Common myeloid progenitor, CD34-positive (primary cell): Measurements from ENCODE around the gene MYD88.

Source experiments
- CTCF ChIA-PET: fragments of 350-600 bp; sonication (Branson Sonifier 250); formaldehyde crosslinking; loops from one replicate; lab custom pipeline; 2021; ENCODE audit warnings: antibody characterized with exemption; lab: Charles Lee
- POLR2A ChIA-PET: fragments of 350-600 bp; sonication (Branson Sonifier 250); formaldehyde crosslinking; loops from one replicate; lab custom pipeline; 2021; ENCODE audit warnings: antibody characterized with exemption; lab: Charles Lee
- DNase-seq, 3 donors: peaks; one replicate each; pipeline versions ENCODE4 v3.0.0 to v3.0.0-alpha.2; 2013
- H3K27ac ChIP-seq, 2 experiments: 1 replicate in 1 of 2; 2 replicates in 1 of 2; pipeline ENCODE4 v1.7.0; 2013; ENCODE audit warnings: inconsistent platforms in 2 of 2, low read length in 2 of 2, mild to moderate bottlenecking in 2 of 2, low read depth in 1 of 2, moderate library complexity in 1 of 2; ENCODE audit not compliant: severe bottlenecking in 2 of 2, insufficient read depth in 1 of 2, poor library complexity in 1 of 2
- H3K27me3 ChIP-seq, 5 experiments: replicated peaks in 2 of 5; 1 replicate in 3 of 5; 2 replicates in 2 of 5; pipeline versions ENCODE4 v1.6.1 to v1.7.0; 2013; ENCODE audit warnings: low read length in 4 of 5, mild to moderate bottlenecking in 2 of 5, moderate library complexity in 2 of 5, inconsistent platforms in 1 of 5; ENCODE audit not compliant: insufficient read depth in 5 of 5, control insufficient read depth in 4 of 5
- H3K36me3 ChIP-seq, 4 experiments: 1 replicate in 2 of 4; 2 replicates in 2 of 4; pipeline versions ENCODE4 v1.6.1 to v1.7.0; 2013; ENCODE audit warnings: low read length in 3 of 4, control low read depth in 1 of 4, mild to moderate bottlenecking in 1 of 4; ENCODE audit not compliant: control insufficient read depth in 4 of 4, insufficient read depth in 4 of 4
- H3K4me1 ChIP-seq, 4 experiments: 1 replicate in 3 of 4; 2 replicates in 1 of 4; pipeline versions ENCODE4 v1.6.1 to v1.7.1; 2013; ENCODE audit warnings: low read length in 3 of 4, mild to moderate bottlenecking in 3 of 4, control low read depth in 1 of 4, inconsistent platforms in 1 of 4, moderate library complexity in 1 of 4; ENCODE audit not compliant: control insufficient read depth in 4 of 4, insufficient read depth in 4 of 4; ENCODE audit errors: control extremely low read depth in 1 of 4
- H3K4me3 ChIP-seq, 7 experiments: 1 replicate in 4 of 7; 2 replicates in 3 of 7; pipeline versions ENCODE4 v1.5.1 to v1.7.0; 2013; ENCODE audit warnings: mild to moderate bottlenecking in 7 of 7, low read length in 6 of 7, moderate library complexity in 6 of 7, inconsistent platforms in 2 of 7, low read depth in 2 of 7, control low read depth in 1 of 7; ENCODE audit not compliant: insufficient read depth in 4 of 7, control insufficient read depth in 1 of 7; ENCODE audit errors: extremely low read depth in 1 of 7
- H3K9me3 ChIP-seq, 5 experiments: 1 replicate in 4 of 5; 2 replicates in 1 of 5; pipeline versions ENCODE4 v1.6.1 to v1.7.1; 2013; ENCODE audit warnings: low read length in 4 of 5, mild to moderate bottlenecking in 2 of 5, inconsistent platforms in 1 of 5, low read depth in 1 of 5, moderate library complexity in 1 of 5; ENCODE audit not compliant: control insufficient read depth in 4 of 5, insufficient read depth in 2 of 5; ENCODE audit errors: control extremely low read depth in 1 of 5
- WGBS: methylation state at CpG from one replicate; pipeline ENCODE4 v1.1.5; 2013; ENCODE audit not compliant: insufficient coverage; 5-methylcytosine and 5-hydroxymethylcytosine counted together

The MYD88 gene

DNA sequence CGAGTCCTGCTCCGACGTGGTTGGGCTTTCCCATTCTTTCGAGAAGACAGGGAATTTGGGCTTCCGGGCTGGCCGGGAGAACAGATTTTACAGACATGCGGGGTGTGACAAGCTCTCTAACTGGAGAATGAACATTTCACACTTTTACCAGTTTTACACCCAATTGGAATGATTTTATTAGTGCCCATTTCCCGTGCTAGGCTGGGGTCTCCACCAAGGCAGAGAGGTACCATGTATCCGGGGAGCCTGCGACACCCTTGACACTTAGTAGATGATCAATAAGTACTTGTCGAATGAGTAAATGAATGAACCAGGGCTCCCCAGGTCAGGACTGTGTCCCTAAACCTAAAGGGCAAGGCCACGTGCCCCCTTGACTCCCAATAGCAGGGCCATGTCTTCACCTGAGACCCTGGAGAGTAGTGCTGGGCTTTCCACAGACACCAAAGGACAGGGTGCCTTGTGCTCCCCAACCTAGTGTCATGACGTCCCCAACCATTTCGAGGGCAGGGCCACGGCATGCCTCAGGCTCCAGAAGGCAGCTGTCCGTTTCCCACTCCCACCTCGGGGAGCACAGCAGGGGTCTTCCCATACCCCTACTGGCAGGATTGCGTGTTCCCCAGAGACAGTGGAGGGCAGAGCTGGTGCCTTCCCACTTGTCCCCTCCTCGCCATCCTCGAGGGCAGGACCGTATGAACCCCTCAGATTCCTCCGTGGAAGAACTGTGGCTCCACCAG, 679 bp upstream of the MYD88 start:
- POLR2A ChIA-PET: interaction anchor here (3.5 kb wide), 1 partner anchor 27 kb away, joined by 17 read pairs; the partner anchor contains the start of gene OXSR1

DNA sequence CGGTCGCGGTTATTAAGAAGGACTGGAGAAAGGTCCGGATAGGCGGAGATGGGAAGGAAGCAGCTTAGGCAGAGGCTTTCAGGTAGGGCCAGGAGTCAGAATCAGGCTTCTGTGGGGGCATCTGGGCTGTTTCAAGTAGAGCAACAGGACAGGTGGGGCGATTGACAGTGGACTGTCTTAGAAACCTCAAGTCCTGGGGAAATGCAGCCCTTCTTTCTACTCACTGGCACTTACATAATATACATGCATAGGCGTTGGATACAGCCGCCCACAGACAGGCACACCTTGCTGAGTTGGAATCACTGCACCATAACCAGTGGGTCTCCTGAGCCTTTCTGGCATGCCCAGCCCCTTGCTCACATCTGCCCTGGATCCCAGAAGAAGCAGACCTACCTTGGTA, 730 bp downstream of the MYD88 start:
- ChIA-PET POLR2A (interaction anchor here (0.7 to 3.5 kb wide), 3 partner anchors 15 to 93 kb away, joined by 3 to 17 read pairs (median 3); partner anchors contain the start of gene OXSR1), CTCF (interaction anchor here (0.7 to 3.7 kb wide), 3 partner anchors 10 to 342 kb away, joined by 4 to 27 read pairs (median 5); partner anchors contain the start of gene OXSR1)
- 1% methylated on average over 7 of the region's 8 CpGs for WGBS
- no peaks in the 10 kb centered on the region for H3K9me3 ChIP-seq
- peak overlapping the region; percentile 81 to 97 (median 92) for H3K4me3 ChIP-seq
- peak overlapping the region; percentile 19 to 74 for H3K27ac ChIP-seq
- no peak for DNase-seq
- no peaks in the 10 kb centered on the region for H3K27me3 ChIP-seq
- peaks cover 2 to 53% (median 47%) of the 10 kb centered on the region in 4 experiments for H3K4me1 ChIP-seq
- H3K36me3 ChIP-seq: peaks cover 4 to 31% (median 28%) of the 10 kb centered on the region in 4 experiments

More for the DNA sequence above, 679 bp upstream of the MYD88 start:
- DNase-seq: peak; percentile 6 to 29 (median 13)
- Histone ChIP-seq H3K4me1 (peaks cover 2 to 53% (median 45%) of the 10 kb centered on the region in 4 experiments), H3K27me3 (no peaks in the 10 kb centered on the region), H3K27ac (peak overlapping the region; percentile 50 to 76), H3K4me3 (peak overlapping the region; percentile 81 to 97 (median 92)), H3K9me3 (no peaks in the 10 kb centered on the region), H3K36me3 (peaks cover 6 to 43% (median 40%) of the 10 kb centered on the region in 4 experiments)
- CTCF ChIA-PET: interaction anchor here (1.5 to 3.7 kb wide), 3 partner anchors 21 to 27 kb away, joined by 3 to 27 read pairs (median 10); partner anchors contain the start of gene OXSR1
- WGBS: 20% methylated on average over 21 of the region's 22 CpGs

- peak overlapping the region in 1 of 2 experiments; percentile 74 for H3K27ac ChIP-seq
- DNase-seq: no peak
- H3K9me3 ChIP-seq: no peaks in the 10 kb centered on the region
- POLR2A ChIA-PET: interaction anchor here (0.7 to 1.1 kb wide), 2 partner anchors 15 to 92 kb away, joined by 3 read pairs; no protein-coding TSS in a partner anchor
- H3K4me3 ChIP-seq: peak overlapping the region in 6 of 7 experiments; percentile 81 to 97 (median 92)
- CTCF ChIA-PET: interaction anchor here (1.3 to 3.7 kb wide), 3 partner anchors 17 to 341 kb away, joined by 3 to 27 read pairs (median 5); partner anchors contain the start of gene OXSR1
- WGBS: 82% methylated on average over 6 of the region's 7 CpGs
- H3K27me3 ChIP-seq: no peaks in the 10 kb centered on the region
- peaks cover 2 to 53% (median 47%) of the 10 kb centered on the region in 4 experiments for H3K4me1 ChIP-seq
- H3K36me3 ChIP-seq: peaks cover 4 to 29% (median 26%) of the 10 kb centered on the region in 4 experiments
Measured at GRCh38 chr3:38139652-38140051, 1.2 kb downstream of the MYD88 start.

DNA sequence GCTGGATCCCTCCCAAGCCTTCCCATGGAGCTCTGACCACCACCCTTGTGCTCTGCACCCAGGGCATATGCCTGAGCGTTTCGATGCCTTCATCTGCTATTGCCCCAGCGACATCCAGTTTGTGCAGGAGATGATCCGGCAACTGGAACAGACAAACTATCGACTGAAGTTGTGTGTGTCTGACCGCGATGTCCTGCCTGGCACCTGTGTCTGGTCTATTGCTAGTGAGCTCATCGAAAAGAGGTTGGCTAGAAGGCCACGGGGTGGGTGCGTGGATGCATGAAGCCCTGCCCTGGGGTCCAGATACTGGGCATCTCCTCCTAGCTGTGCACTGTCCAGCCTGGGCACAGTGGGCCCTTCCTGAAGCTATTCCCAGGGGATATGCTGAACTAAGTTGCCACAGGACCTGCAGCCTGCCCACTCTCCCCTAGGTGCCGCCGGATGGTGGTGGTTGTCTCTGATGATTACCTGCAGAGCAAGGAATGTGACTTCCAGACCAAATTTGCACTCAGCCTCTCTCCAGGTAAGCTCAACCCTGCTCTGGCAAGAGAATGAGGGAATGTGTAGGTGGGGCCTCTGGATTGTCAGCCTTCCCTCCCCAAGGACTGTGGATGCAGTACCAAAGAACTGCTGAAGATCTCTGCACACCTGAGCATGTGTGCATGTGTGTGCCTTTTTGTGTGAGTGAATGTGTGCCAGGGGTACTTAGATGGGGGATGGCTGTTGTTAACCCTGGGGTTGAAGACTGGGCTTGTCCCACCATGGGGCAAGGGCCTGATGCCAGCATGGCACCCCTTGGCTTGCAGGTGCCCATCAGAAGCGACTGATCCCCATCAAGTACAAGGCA, 2.1 kb downstream of the MYD88 start:
- 98% methylated on average over 13 of the region's 13 CpGs for WGBS
- H3K4me1 ChIP-seq: peaks cover 2 to 45% (median 39%) of the 10 kb centered on the region in 4 experiments
- no peaks in the 10 kb centered on the region for H3K27me3 ChIP-seq
- peaks cover 4 to 29% (median 23%) of the 10 kb centered on the region in 4 experiments for H3K36me3 ChIP-seq
- DNase-seq: no peak
- CTCF ChIA-PET: interaction anchor here (1.3 to 1.4 kb wide), 2 partner anchors 16 to 340 kb away, joined by 3 to 5 read pairs; no protein-coding TSS in a partner anchor
- POLR2A ChIA-PET: interaction anchor here (0.6 kb wide), 1 partner anchor 198 kb away, joined by 4 read pairs; no protein-coding TSS in a partner anchor
- peak overlapping the region in 1 of 7 experiments; percentile 93 for H3K4me3 ChIP-seq
- no peak overlapping the region for H3K27ac ChIP-seq
- peaks cover 0 to under 1% (median 0%) of the 10 kb centered on the region in 5 experiments for H3K9me3 ChIP-seq

DNA sequence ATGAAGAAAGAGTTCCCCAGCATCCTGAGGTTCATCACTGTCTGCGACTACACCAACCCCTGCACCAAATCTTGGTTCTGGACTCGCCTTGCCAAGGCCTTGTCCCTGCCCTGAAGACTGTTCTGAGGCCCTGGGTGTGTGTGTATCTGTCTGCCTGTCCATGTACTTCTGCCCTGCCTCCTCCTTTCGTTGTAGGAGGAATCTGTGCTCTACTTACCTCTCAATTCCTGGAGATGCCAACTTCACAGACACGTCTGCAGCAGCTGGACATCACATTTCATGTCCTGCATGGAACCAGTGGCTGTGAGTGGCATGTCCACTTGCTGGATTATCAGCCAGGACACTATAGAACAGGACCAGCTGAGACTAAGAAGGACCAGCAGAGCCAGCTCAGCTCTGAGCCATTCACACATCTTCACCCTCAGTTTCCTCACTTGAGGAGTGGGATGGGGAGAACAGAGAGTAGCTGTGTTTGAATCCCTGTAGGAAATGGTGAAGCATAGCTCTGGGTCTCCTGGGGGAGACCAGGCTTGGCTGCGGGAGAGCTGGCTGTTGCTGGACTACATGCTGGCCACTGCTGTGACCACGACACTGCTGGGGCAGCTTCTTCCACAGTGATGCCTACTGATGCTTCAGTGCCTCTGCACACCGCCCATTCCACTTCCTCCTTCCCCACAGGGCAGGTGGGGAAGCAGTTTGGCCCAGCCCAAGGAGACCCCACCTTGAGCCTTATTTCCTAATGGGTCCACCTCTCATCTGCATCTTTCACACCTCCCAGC, 2.9 kb downstream of the MYD88 start:
- POLR2A ChIA-PET: interaction anchor here (2.3 kb wide), 1 partner anchor 24 kb away, joined by 6 read pairs; the partner anchor contains the start of gene OXSR1
- Histone ChIP-seq H3K4me3 (no peak overlapping the region), H3K4me1 (peaks cover 2 to 37% (median 34%) of the 10 kb centered on the region in 4 experiments), H3K9me3 (peaks cover 0 to 8% (median 2%) of the 10 kb centered on the region in 5 experiments), H3K27me3 (no peaks in the 10 kb centered on the region), H3K36me3 (peaks cover 4 to 29% (median 23%) of the 10 kb centered on the region in 4 experiments), H3K27ac (no peak overlapping the region)
- DNase-seq: no peak
- CTCF ChIA-PET: interaction anchor here (1.2 to 1.9 kb wide), 2 partner anchors 15 to 23 kb away, joined by 4 read pairs; no protein-coding TSS in a partner anchor
- 95% methylated on average over 7 of the region's 7 CpGs for WGBS

DNA sequence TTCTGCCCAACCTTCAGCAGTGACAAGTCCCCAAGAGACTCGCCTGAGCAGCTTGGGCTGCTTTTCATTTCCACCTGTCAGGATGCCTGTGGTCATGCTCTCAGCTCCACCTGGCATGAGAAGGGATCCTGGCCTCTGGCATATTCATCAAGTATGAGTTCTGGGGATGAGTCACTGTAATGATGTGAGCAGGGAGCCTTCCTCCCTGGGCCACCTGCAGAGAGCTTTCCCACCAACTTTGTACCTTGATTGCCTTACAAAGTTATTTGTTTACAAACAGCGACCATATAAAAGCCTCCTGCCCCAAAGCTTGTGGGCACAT, 3.5 kb downstream of the MYD88 start:
- H3K4me3 ChIP-seq: no peak overlapping the region
- WGBS: 100% methylated on average over 1 of the region's 2 CpGs
- no peak overlapping the region for H3K27ac ChIP-seq
- peaks cover 2 to 34% (median 31%) of the 10 kb centered on the region in 4 experiments for H3K4me1 ChIP-seq
- H3K27me3 ChIP-seq: no peaks in the 10 kb centered on the region
- DNase-seq: no peak
- peaks cover 0 to 9% (median 2%) of the 10 kb centered on the region in 5 experiments for H3K9me3 ChIP-seq
- peaks cover 4 to 29% (median 23%) of the 10 kb centered on the region in 4 experiments for H3K36me3 ChIP-seq
- CTCF ChIA-PET: interaction anchor here (1.2 to 1.9 kb wide), 2 partner anchors 14 to 24 kb away, joined by 4 read pairs; no protein-coding TSS in a partner anchor
- POLR2A ChIA-PET: interaction anchor here (2.3 kb wide), 1 partner anchor 23 kb away, joined by 6 read pairs; the partner anchor contains the start of gene OXSR1
